ENCODE measurements around the gene LIX1L.

GRCh38 chr1:145983960-145984830, 26.4 kb upstream of the LIX1L start:
- no peak for TF ChIP-seq ADNP (CRISPR knock-in tag; IDR thresholded peaks at IDR 0.05)
- no peak for TF ChIP-seq ZNF3 (CRISPR knock-in tag; IDR thresholded peaks at IDR 0.05)
- TF ChIP-seq TBL1XR1 (IDR thresholded peaks at IDR 0.05; ENCODE audit: borderline replicate concordance, low read length, partially characterized antibody): no peak
- TF ChIP-seq RNF2 (conservative IDR thresholded peaks at IDR 0.05; ENCODE audit: low read depth): no peak
- TF ChIP-seq ZFP91 (CRISPR knock-in tag; IDR thresholded peaks at IDR 0.05; ENCODE audit: borderline replicate concordance): no peak
- no peak for TF ChIP-seq SNRNP70 (IDR thresholded peaks at IDR 0.05; ENCODE audit: low read depth, low read length)
- no peak for TF ChIP-seq EZH2 (conservative IDR thresholded peaks at IDR 0.05; ENCODE audit: low read depth, low read length)
- TF ChIP-seq EP300 (IDR thresholded peaks at IDR 0.05; ENCODE audit: low read depth in 2 of 2, low read length in 2 of 2): no peak
- no peak for TF ChIP-seq EP300 (CRISPR knock-in tag; IDR thresholded peaks at IDR 0.05; ENCODE audit: borderline replicate concordance)
- no peak for TF ChIP-seq POLR2AphosphoS5 (IDR thresholded peaks at IDR 0.05; ENCODE audit: low read depth, low read length)
- TF ChIP-seq CTCF (CRISPR knock-in tag; IDR thresholded peaks at IDR 0.05): no peak
- no peak for TF ChIP-seq HOMEZ (CRISPR knock-in tag; IDR thresholded peaks at IDR 0.05; ENCODE audit: low read depth)
- TF ChIP-seq MYC (CRISPR knock-in tag; IDR thresholded peaks at IDR 0.05; ENCODE audit: borderline replicate concordance): no peak

Measured in HepG2 (cell line).